Measurements from ENCODE around the gene HPCAL1. TPM values are rescaled to one million over a fixed set of nuclear protein-coding genes. Genes with fewer than 3 reads are reported as not detected.

HPCAL1 gene
- total and polyA plus RNA-seq, 10 of the 15 experiments (the other 5 are each of a cell fraction or from before 2014, with no cell fraction given) = 0.40 to 12.8 (median 7.9) TPM

DNA sequence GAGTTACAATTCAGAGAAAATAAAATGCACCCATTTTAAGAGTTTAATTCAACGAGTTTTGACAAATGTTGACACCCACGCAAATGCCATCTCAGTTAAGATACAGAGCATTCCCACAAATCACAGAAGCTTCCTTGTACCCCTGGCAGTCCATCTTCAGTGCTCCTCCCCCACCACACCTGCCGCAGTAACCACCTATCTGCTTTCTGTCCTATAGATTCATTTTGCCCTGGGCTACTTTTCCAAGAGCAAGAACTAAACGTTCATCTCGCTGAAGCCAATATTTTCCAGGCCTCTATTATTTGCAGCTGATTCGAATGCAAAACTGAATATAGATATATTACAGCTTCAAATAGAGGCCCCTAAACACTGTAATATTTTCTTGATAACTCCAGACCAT lies 13.4 kb upstream of the HPCAL1 start:
- H3K9me3 ChIP-seq (replicated peaks; ENCODE audit: control insufficient read depth, insufficient read depth, low read length) = no peaks in the 10 kb centered on the region; the same call in 2 of the 3 replicates
- H2AFZ ChIP-seq (ENCODE audit: control insufficient read depth, low read depth, low read length) = no peak overlapping the region
- no peaks in the 10 kb centered on the region for H4K20me1 ChIP-seq (ENCODE audit: control insufficient read depth, insufficient read depth)
- SMC1A ChIA-PET (ENCODE audit: uncharacterized antibody, unreplicated experiment) = no interaction called here
- WGBS (ENCODE audit: insufficient coverage, insufficient replicate concordance, low lambda C conversion rate, missing lambda C conversion rate) = 55% methylated on average over 6 of the region's 6 CpGs
- TF ChIP-seq HDAC2 (IDR thresholded peaks at IDR 0.05) (no peak), CHD2 (IDR thresholded peaks at IDR 0.05; ENCODE audit: borderline replicate concordance, low read depth, low read length) (no peak), NR2C2 (IDR thresholded peaks at IDR 0.05; ENCODE audit: borderline replicate concordance, control insufficient read depth, insufficient read length, low read depth) (no peak), DPF2 (IDR thresholded peaks at IDR 0.05) (no peak), SIX5 (IDR thresholded peaks at IDR 0.05; ENCODE audit: low read depth, low read length, severe bottlenecking) (no peak), TCF7 (IDR thresholded peaks at IDR 0.05; ENCODE audit: borderline replicate concordance) (no peak), SIN3A (IDR thresholded peaks at IDR 0.05; ENCODE audit: low read depth, low read length) (no peak), BRCA1 (IDR thresholded peaks at IDR 0.05; ENCODE audit: low read depth, low read length) (no peak), SMAD5 (IDR thresholded peaks at IDR 0.05; ENCODE audit: low read depth) (no peak), TCF12 (IDR thresholded peaks at IDR 0.05; ENCODE audit: low read depth, low read length) (no peak), CREB1 (IDR thresholded peaks at IDR 0.05; ENCODE audit: low read depth) (no peak), CHD1 (IDR thresholded peaks at IDR 0.05; ENCODE audit: low read depth, low read length) (no peak), LARP7 (IDR thresholded peaks at IDR 0.05) (no peak), ZNF274 (IDR thresholded peaks at IDR 0.05; ENCODE audit: insufficient read depth, insufficient read length) (no peak), CREM (IDR thresholded peaks at IDR 0.05; ENCODE audit: low read depth) (no peak), RELB (IDR thresholded peaks at IDR 0.05; ENCODE audit: low read depth) (no peak), POLR2AphosphoS5 (IDR thresholded peaks at IDR 0.05; ENCODE audit: low read length) (no peak), RFX5 (IDR thresholded peaks at IDR 0.05; ENCODE audit: low read depth, low read length) (no peak)
- TF ChIP-seq, protein P1, sequence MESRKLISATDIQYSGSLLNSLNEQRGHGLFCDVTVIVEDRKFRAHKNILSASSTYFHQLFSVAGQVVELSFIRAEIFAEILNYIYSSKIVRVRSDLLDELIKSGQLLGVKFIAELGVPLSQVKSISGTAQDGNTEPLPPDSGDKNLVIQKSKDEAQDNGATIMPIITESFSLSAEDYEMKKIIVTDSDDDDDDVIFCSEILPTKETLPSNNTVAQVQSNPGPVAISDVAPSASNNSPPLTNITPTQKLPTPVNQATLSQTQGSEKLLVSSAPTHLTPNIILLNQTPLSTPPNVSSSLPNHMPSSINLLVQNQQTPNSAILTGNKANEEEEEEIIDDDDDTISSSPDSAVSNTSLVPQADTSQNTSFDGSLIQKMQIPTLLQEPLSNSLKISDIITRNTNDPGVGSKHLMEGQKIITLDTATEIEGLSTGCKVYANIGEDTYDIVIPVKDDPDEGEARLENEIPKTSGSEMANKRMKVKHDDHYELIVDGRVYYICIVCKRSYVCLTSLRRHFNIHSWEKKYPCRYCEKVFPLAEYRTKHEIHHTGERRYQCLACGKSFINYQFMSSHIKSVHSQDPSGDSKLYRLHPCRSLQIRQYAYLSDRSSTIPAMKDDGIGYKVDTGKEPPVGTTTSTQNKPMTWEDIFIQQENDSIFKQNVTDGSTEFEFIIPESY (IDR thresholded peaks at IDR 0.05) = no peak
- in situ Hi-C loops (cut with MboI) = no loop called here
- BruUV-seq (replicated peaks) = no TSS peak
- DNase-seq (ENCODE audit: low read depth, low spot score) = no peak
- no peaks in the 10 kb centered on the region for H3K36me3 ChIP-seq (ENCODE audit: control insufficient read depth in 2 of 2, insufficient read depth in 2 of 2, low read length in 1 of 2)
- intact Hi-C loops (cut with micrococcal nuclease; ENCODE audit: unreplicated experiment) = no loop called here
- FAIRE-seq = no peak
- H3K4me3 ChIP-seq = no peak overlapping the region
- CTCF ChIA-PET = interaction anchor here (1.4 kb wide), 1 partner anchor 120 kb away, joined by 5 read pairs; no protein-coding TSS in a partner anchor
- RAD21 ChIA-PET (ENCODE audit: unreplicated experiment) = interaction anchor here (1.6 kb wide), 1 partner anchor 14 kb away, joined by 4 read pairs; no protein-coding TSS in a partner anchor
- H3K27ac ChIP-seq (ENCODE audit: control insufficient read depth, insufficient read depth) = no peak overlapping the region
- no peak overlapping the region for H3K4me2 ChIP-seq (ENCODE audit: control insufficient read depth, insufficient read depth)
- no peak overlapping the region for H3K9ac ChIP-seq (ENCODE audit: control insufficient read depth, insufficient read depth, low read length)
- POLR2A ChIA-PET = no interaction called here
- H3K27me3 ChIP-seq (replicated peaks in 1 of 2; ENCODE audit: control insufficient read depth in 2 of 2, insufficient read depth in 2 of 2, low read length in 1 of 2) = no peaks in the 10 kb centered on the region
- no peak for ATAC-seq
- no peaks in the 10 kb centered on the region for H3K79me2 ChIP-seq (ENCODE audit: control insufficient read depth, insufficient read depth, low read length)
- H3K4me1 ChIP-seq (ENCODE audit: control insufficient read depth, insufficient read depth, low read length) = no peaks in the 10 kb centered on the region
